IMR-90 (cell line): Measurements from ENCODE around the gene TMEM179.

Experiments used
- CTCF ChIP-seq: conservative IDR thresholded peaks from 2 replicates; pipeline ENCODE4 v1.5.1; 2012; ENCODE audit warnings: mild to moderate bottlenecking, low read depth, low read length, improper control_type of control experiment
- MXI1 ChIP-seq: IDR thresholded peaks from 2 replicates; pipeline ENCODE4 v1.6.1; 2012; ENCODE audit warnings: low read depth, mild to moderate bottlenecking, low read length, moderate library complexity, borderline replicate concordance
- SMC3 ChIP-seq: fragments of 150-350 bp; IDR thresholded peaks from 2 replicates; pipeline ENCODE4 v1.6.1; 2016; ENCODE audit warnings: low read depth, mild to moderate bottlenecking, antibody characterized with exemption, low read length, moderate library complexity

- TF ChIP-seq CTCF (no peak), MXI1 (no peak), SMC3 (no peak)
Measured at GRCh38 chr14:104545942-104546501, 58.5 kb downstream of the TMEM179 start.
